Upper lobe of right lung (tissue), 1 donor: ENCODE data around the gene ZNF575. TPM values are rescaled to one million over a fixed set of nuclear protein-coding genes. Genes with fewer than 3 reads are reported as not detected.

Experiments
- ATAC-seq: fragments of 200-7000 bp; cut with Tn5 transposase; one replicate; pipeline ENCODE4 v1.9.1; 2020; ENCODE audit warnings: mild to moderate bottlenecking, moderate library complexity
- DNase-seq: peaks from one replicate; pipeline ENCODE4 v3.0.0-alpha.2; 2020
- H3K27ac ChIP-seq: fragments of 200-600 bp; one replicate; pipeline ENCODE4 v1.8.0; 2022
- H3K27me3 ChIP-seq: fragments of 200-600 bp; one replicate; pipeline ENCODE4 v1.8.0; 2022; ENCODE audit warnings: mild to moderate bottlenecking
- H3K36me3 ChIP-seq: fragments of 200-600 bp; one replicate; pipeline ENCODE4 v1.8.0; 2022
- H3K4me1 ChIP-seq: fragments of 200-600 bp; one replicate; pipeline ENCODE4 v1.8.0; 2022
- H3K4me3 ChIP-seq: fragments of 200-600 bp; one replicate; pipeline ENCODE4 v1.8.0; 2022; ENCODE audit warnings: mild to moderate bottlenecking
- H3K9me3 ChIP-seq: fragments of 200-600 bp; one replicate; pipeline ENCODE4 v1.8.0; 2022
- intact Hi-C: fragments of 100-400 bp; cut with DNase I; formaldehyde crosslinking; loops from one replicate; pipeline ENCODE4 v1.11.0; 2022
- total RNA-seq: library from RNA; stranded (reverse); fragmentation: NEBNext Ultra II Directional; extraction: Animal tissue kit (Norgen Biotek cat#: 25700); gene quantifications from one replicate; pipeline ENCODE4 v1.2.1, GENCODE V29; 2021
- TF ChIP-seq, protein P1 (sequence below): fragments of 200-600 bp; IDR thresholded peaks from one replicate; pipeline ENCODE4 v1.8.0; 2022; ENCODE audit warnings: antibody characterized with exemption
- donor health status: DM: no; HTN: yes; CAD: no; lungs with severe emphysema.

Gene ZNF575
- total RNA-seq, 1 donor from 2014 or later = 2.3 TPM

DNA sequence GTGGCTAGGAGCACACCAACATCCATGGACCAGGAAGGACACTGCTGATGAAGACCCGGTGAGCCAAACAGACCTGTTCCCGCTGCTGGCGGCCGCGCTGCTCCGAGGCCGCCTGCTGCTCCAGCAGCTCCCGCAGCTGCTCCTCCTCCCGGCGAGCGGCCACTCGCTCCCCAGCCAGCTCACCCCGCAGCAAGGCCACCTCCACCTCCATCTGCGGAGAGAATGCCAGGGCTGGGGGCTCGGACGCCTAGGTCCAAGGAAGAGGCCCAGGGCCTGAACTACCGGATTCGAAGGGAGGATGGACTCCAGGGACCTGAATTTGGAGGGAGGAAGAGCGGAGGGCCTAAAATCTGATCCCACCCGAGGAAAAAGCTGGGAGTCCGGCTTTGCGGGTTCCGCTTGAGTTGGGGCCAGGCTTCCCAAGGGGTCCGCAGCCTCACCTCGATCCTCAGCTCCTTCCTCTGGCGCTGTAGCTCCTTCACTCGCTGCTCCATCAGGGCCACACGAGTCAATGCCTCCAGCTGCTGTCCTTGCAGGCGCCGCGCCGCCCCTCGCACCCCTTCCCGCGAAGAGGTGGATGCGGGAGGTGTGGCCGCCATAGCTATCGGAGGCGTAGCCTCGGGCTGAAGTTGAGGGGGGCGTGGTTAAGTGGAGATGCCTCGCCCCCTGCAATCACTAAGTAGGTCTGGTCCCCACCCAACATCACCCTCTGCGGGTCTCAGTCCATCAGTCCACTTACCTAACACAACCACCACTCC is 31.1 kb upstream of the ZNF575 start:
- H3K9me3 ChIP-seq = no peaks in the 10 kb centered on the region
- DNase-seq (no peak), ATAC-seq (no peak)
- no peak overlapping the region for H3K27ac ChIP-seq
- no peak overlapping the region for H3K4me3 ChIP-seq
- peaks cover 7% of the 10 kb centered on the region for H3K36me3 ChIP-seq
- TF ChIP-seq, protein P1, sequence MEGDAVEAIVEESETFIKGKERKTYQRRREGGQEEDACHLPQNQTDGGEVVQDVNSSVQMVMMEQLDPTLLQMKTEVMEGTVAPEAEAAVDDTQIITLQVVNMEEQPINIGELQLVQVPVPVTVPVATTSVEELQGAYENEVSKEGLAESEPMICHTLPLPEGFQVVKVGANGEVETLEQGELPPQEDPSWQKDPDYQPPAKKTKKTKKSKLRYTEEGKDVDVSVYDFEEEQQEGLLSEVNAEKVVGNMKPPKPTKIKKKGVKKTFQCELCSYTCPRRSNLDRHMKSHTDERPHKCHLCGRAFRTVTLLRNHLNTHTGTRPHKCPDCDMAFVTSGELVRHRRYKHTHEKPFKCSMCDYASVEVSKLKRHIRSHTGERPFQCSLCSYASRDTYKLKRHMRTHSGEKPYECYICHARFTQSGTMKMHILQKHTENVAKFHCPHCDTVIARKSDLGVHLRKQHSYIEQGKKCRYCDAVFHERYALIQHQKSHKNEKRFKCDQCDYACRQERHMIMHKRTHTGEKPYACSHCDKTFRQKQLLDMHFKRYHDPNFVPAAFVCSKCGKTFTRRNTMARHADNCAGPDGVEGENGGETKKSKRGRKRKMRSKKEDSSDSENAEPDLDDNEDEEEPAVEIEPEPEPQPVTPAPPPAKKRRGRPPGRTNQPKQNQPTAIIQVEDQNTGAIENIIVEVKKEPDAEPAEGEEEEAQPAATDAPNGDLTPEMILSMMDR = no peak
- H3K4me1 ChIP-seq = peaks cover 13% of the 10 kb centered on the region
- H3K27me3 ChIP-seq = no peaks in the 10 kb centered on the region
- intact Hi-C loops = no loop called here

DNA sequence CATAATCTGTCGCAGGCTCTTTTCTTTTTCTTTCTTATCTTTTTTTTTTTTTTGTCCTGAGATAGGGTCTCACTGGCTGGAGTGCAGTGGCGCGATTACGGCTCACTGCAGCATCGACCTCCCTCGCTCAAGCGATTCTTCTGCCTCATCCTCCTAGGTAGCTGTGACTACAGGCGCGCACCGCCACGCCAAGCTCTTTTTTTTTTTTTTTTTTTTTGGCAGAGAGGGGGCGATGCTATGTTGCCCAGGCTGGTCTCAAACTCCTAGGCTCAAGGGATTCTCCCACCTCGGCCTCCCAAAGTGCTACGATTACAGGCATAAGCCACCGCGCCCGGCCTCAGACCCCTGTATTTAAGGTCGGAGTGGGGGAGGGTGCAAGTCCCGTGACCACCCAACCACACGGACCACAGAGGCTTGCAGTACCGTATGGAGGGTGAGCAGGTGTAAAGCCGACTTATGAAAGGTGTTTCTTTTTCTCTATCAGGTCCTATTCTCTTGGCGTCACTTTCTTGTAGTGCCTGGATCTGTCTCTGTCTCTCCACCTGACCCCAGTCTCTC is 30.5 kb upstream of the ZNF575 start:
- TF ChIP-seq, protein P1 = no peak
- intact Hi-C loops = no loop called here
- DNase-seq (no peak), ATAC-seq (no peak)
- Histone ChIP-seq H3K27ac (no peak overlapping the region), H3K4me3 (no peak overlapping the region), H3K9me3 (no peaks in the 10 kb centered on the region), H3K36me3 (peaks cover under 1% of the 10 kb centered on the region), H3K27me3 (no peaks in the 10 kb centered on the region), H3K4me1 (peaks cover 13% of the 10 kb centered on the region)

DNA sequence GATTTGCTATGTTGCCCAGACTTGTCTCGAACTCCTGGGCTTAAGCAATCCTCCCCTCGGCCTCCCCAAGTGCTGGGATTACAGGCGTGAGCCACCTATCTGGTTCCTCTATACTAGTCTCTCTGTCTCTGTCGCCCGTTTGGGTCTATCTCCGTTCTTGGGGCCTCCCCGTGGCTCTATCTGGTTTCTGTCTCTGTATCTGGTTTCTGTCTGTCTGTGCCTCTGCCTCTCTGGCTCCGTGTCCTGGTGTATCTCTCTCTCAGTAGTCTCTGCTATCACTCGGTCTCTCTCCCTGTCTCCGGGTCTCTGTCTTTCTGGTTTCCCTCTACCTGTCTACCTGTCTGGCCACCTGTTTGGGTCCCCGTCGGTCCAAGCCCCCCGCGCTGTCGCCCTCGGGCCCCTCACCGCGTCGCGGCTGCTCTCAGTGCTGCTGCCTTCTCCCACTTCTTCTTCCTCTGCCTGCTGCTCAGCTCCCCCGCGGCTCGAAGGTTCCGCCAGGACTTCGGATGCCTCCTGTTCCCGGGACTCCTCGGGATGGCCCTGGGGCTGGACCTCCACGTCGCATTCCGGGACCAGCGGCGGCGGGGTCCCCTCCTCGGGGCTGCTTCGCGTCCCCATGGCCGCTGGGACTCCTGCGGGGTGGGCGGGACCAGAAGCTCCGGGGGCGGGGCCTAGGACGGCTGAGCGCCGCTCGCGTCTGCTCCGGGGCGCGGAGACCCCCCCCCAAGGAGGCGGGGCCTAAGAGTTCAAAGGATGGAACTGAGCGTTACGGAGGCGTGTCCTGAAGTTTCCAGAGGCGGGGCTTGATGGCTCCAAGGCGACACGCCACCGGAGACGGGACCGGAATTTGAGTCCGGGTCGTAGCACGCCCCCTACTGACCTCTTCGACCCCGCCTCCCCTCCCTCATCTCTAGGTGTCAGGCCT is 29.2 kb upstream of the ZNF575 start:
- ATAC-seq (peak; percentile 97), DNase-seq (peak; percentile 95)
- Histone ChIP-seq H3K27ac (peak overlapping the region; percentile 72), H3K4me1 (peaks cover 13% of the 10 kb centered on the region), H3K4me3 (peak overlapping the region; percentile 65), H3K9me3 (no peaks in the 10 kb centered on the region), H3K36me3 (peaks cover 10% of the 10 kb centered on the region), H3K27me3 (no peaks in the 10 kb centered on the region)
- TF ChIP-seq, protein P1 = no peak
- intact Hi-C loops = no loop called here

DNA sequence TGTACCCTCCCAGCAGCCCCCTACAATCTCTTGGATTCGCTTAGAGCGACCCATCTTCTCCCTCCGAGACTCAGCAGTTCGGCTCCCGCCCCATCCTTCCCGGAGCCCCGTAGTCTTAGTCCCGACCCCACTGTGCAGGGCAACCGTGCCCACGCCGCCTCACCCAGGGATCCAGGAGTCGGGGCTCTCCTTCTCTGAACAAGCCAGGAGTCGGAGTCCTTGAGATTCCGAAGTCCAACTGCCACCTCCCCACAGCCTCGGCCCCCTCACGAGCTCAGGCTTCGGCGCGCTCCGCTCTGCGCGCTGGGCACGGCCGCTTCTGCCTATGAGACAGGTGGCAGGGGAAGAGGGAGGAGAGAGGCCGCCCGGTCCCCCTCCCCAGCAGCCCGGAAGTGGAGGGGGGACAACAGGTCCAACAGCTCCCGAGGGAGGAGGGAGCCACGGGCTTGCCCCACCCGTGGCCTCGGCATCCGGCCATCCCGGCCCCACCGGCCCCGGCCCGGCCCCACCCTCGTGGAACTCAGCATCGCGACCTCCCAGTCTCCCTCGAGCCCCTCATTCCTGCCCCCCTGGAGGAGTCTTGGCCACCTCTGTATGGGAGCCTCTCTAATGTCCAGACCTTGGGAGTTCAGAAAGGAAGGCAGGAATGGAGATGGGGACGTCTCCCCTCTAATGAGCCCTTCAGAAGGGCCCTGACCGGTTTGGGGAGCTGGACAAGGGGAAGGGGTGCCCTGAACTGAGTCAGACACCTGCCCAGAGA is 28.4 kb upstream of the ZNF575 start, which contains the start of gene PHLDB3:
TSS of gene PHLDB3 (minus strand) at position 321 of the 760 bp plus-strand sequence. CDS start 628 bp downstream, outside the sequence.
- Histone ChIP-seq H3K9me3 (no peaks in the 10 kb centered on the region), H3K27ac (peak within 1 kb of the TSS; percentile 72), H3K27me3 (no peaks in the 10 kb centered on the region), H3K36me3 (peaks cover 13% of the 10 kb centered on the region), H3K4me3 (peak within 1 kb of the TSS; percentile 65), H3K4me1 (peaks cover 13% of the 10 kb centered on the region)
- DNase-seq = peak; percentile 71
- peak; percentile 49 for ATAC-seq
- TF ChIP-seq, protein P1 = no peak
- intact Hi-C loops = no loop called here

DNA sequence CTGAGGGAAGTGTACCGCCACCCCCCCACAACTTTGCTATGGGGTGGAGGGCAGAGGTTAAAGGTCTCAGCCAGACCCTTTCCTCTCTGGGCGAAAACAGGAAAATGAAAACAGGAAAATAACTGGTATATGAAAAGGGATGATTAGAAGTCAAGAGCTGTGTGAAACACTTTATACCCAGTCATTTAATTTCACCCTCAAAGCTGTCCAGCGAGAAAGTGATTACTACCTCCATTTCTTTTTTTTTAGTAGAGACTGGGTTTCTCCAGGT is 27.9 kb upstream of the ZNF575 start:
- H3K4me1 ChIP-seq = peaks cover 13% of the 10 kb centered on the region
- H3K4me3 ChIP-seq = peak overlapping the region; percentile 65
- peaks cover 19% of the 10 kb centered on the region for H3K36me3 ChIP-seq
- H3K27ac ChIP-seq = peak overlapping the region; percentile 72
- intact Hi-C loops = no loop called here
- TF ChIP-seq, protein P1 = no peak
- ATAC-seq (no peak), DNase-seq (no peak)
- H3K27me3 ChIP-seq = no peaks in the 10 kb centered on the region
- H3K9me3 ChIP-seq = no peaks in the 10 kb centered on the region
